GM23338 (cell line): ENCODE measurements around the gene XIRP2. TPM values are rescaled to one million over a fixed set of nuclear protein-coding genes. Genes with fewer than 3 reads are reported as not detected.

ENCODE experiments used
- ATAC-seq: fragments of 200-7000 bp; cut with Tn5 transposase; 3 replicates; pipeline ENCODE4 v1.9.1; 2020
- DNase-seq: peaks from one replicate; pipeline ENCODE4 v3.0.0-alpha.2; 2015; ENCODE audit warnings: low spot score
- H2AFZ ChIP-seq: fragments of 200-600 bp; sonication (generic); 2 replicates; pipeline ENCODE4 v1.8.0; 2016; ENCODE audit warnings: antibody characterized with exemption, mild to moderate bottlenecking, moderate library complexity
- H3F3A ChIP-seq: fragments of 200-600 bp; sonication (generic); replicated peaks from 2 replicates; pipeline ENCODE4 v1.8.0; 2017; ENCODE audit warnings: antibody characterized with exemption, mixed run types, low read depth
- H3K27ac ChIP-seq: fragments of 200-600 bp; sonication (generic); 2 replicates; pipeline ENCODE4 v1.6.1; 2016; ENCODE audit warnings: low read depth
- H3K27me3 ChIP-seq: fragments of 200-600 bp; sonication (generic); 2 replicates; pipeline ENCODE4 v1.8.0; 2016; ENCODE audit warnings: mild to moderate bottlenecking, mixed run types, moderate library complexity; ENCODE audit not compliant: insufficient read depth
- H3K36me3 ChIP-seq: fragments of 200-600 bp; sonication (generic); 2 replicates; pipeline ENCODE4 v1.8.0; 2016; ENCODE audit warnings: mild to moderate bottlenecking; ENCODE audit not compliant: insufficient read depth
- H3K4me1 ChIP-seq: fragments of 200-600 bp; sonication (generic); 2 replicates; pipeline ENCODE4 v1.8.0; 2016; ENCODE audit warnings: mild to moderate bottlenecking, moderate library complexity; ENCODE audit not compliant: insufficient read depth
- H3K4me2 ChIP-seq: fragments of 200-600 bp; sonication (generic); 2 replicates; pipeline ENCODE4 v1.7.1; 2017; ENCODE audit warnings: mixed run types
- H3K4me3 ChIP-seq: fragments of 200-600 bp; sonication (generic); 2 replicates; pipeline ENCODE4 v1.6.1; 2016; ENCODE audit warnings: mixed run types
- H3K79me2 ChIP-seq: fragments of 200-600 bp; sonication (generic); replicated peaks from 2 replicates; pipeline ENCODE4 v1.8.0; 2017; ENCODE audit warnings: mild to moderate bottlenecking; ENCODE audit not compliant: insufficient read depth
- H3K9me2 ChIP-seq: fragments of 200-600 bp; sonication (generic); 2 replicates; pipeline ENCODE4 v1.8.0; 2017; ENCODE audit not compliant: insufficient read depth
- H4K20me1 ChIP-seq: fragments of 200-600 bp; sonication (generic); replicated peaks from 2 replicates; pipeline ENCODE4 v1.8.0; 2017; ENCODE audit warnings: mild to moderate bottlenecking; ENCODE audit not compliant: insufficient read depth
- H3K27ac Mint-ChIP-seq: 2 replicates; pipeline ENCODE4 v1.8.0; 2020; ENCODE audit warnings: inconsistent platforms, mild to moderate bottlenecking, moderate library complexity, mixed read lengths
- H3K27me3 Mint-ChIP-seq: 3 replicates; pipeline ENCODE4 v1.8.0; 2022; ENCODE audit warnings: low read depth, mild to moderate bottlenecking, moderate library complexity, mixed read lengths, inconsistent platforms; ENCODE audit not compliant: insufficient read depth, poor library complexity
- H3K36me3 Mint-ChIP-seq: 3 replicates; pipeline ENCODE4 v1.8.0; 2021; ENCODE audit warnings: low read depth, mild to moderate bottlenecking, inconsistent platforms, moderate library complexity, mixed read lengths
- H3K4me1 Mint-ChIP-seq: 3 replicates; pipeline ENCODE4 v1.8.0; 2020; ENCODE audit warnings: mild to moderate bottlenecking, inconsistent platforms, mixed read lengths
- H3K4me3 Mint-ChIP-seq: 3 replicates; pipeline ENCODE4 v1.8.0; 2021; ENCODE audit warnings: moderate library complexity, mild to moderate bottlenecking, inconsistent platforms, mixed read lengths
- H3K9me3 Mint-ChIP-seq: 3 replicates; pipeline ENCODE4 v1.8.0; 2020; ENCODE audit warnings: moderate library complexity, mild to moderate bottlenecking, inconsistent platforms, mixed read lengths
- CREB1 ChIP-seq: fragments of 250-450 bp; sonication (Bioruptor Pico); IDR thresholded peaks from 2 replicates; pipeline ENCODE4 v1.5.0; 2020; ENCODE audit warnings: low read depth, mild to moderate bottlenecking, moderate library complexity
- NANOG ChIP-seq: IDR thresholded peaks from 2 replicates; pipeline ENCODE4 v1.6.1; 2016; ENCODE audit warnings: antibody characterized with exemption, borderline replicate concordance
- POLR2AphosphoS5 ChIP-seq: IDR thresholded peaks from 2 replicates; pipeline ENCODE4 v1.6.1; 2016; ENCODE audit warnings: antibody characterized with exemption, low read depth
- ZNF462 ChIP-seq: fragments of 250-450 bp; sonication (Bioruptor Pico); IDR thresholded peaks from 2 replicates; pipeline ENCODE4 v1.5.0; 2020; ENCODE audit warnings: mild to moderate bottlenecking, moderate library complexity
- polyA plus RNA-seq: library from polyadenylated mRNA; unstranded; fragments of >200 nt; fragmentation: Nextera tagmentation; extraction: Ambion mirVana; gene quantifications from 2 replicates; pipeline ENCODE4 v1.2.1, GENCODE V29; 2016
- total RNA-seq: library from RNA; depleted of rRNA; stranded (reverse); fragments of >200 nt; shearing (Covaris generic); gene quantifications from 2 replicates; pipeline ENCODE4 v1.2.3, GENCODE V29; 2014
- TF ChIP-seq, protein P1 (sequence below), 2 experiments: fragments of 200-600 bp in 1 of 2; sonication (generic) in 1 of 2; conservative IDR thresholded peaks; 2 replicates each; pipeline versions ENCODE4 v1.5.1 to v1.6.1; 2016 to 2017; ENCODE audit warnings: antibody characterized with exemption in 2 of 2, low read depth in 2 of 2, mild to moderate bottlenecking in 2 of 2, moderate library complexity in 1 of 2
- TF ChIP-seq, protein P2 (sequence below): IDR thresholded peaks from 2 replicates; pipeline ENCODE4 v1.6.1; 2016; ENCODE audit warnings: antibody characterized with exemption

Gene XIRP2
- total and polyA plus RNA-seq, 2 experiments from 2014 or later, result 0.17 to 0.31 TPM

GRCh38 chr2:167015806-167016205 lies 127.5 kb downstream of the XIRP2 start:
- H3K79me2 ChIP-seq, result no peaks in the 10 kb centered on the region
- H3K4me1 Mint-ChIP-seq, result no peaks in the 10 kb centered on the region

GRCh38 chr2:167017021-167017420 lies 128.7 kb downstream of the XIRP2 start:
- H3K9me3 Mint-ChIP-seq, result no peaks in the 10 kb centered on the region
- ATAC-seq, result no peak
- no peaks in the 10 kb centered on the region for H3K4me1 Mint-ChIP-seq
- Histone ChIP-seq H3K27me3 (no peaks in the 10 kb centered on the region), H3K4me1 (no peaks in the 10 kb centered on the region), H3K9me2 (no peaks in the 10 kb centered on the region), H2AFZ (no peak overlapping the region), H3K4me3 (no peak overlapping the region), H3K36me3 (no peaks in the 10 kb centered on the region), H3F3A (no peaks in the 10 kb centered on the region), H3K4me2 (no peak overlapping the region), H3K27ac (no peak overlapping the region), H4K20me1 (no peaks in the 10 kb centered on the region), H3K79me2 (no peaks in the 10 kb centered on the region)
- no peaks in the 10 kb centered on the region for H3K27me3 Mint-ChIP-seq
- no peaks in the 10 kb centered on the region for H3K36me3 Mint-ChIP-seq
- H3K27ac Mint-ChIP-seq, result no peak overlapping the region
- DNase-seq, result no peak
- TF ChIP-seq ZNF462 (CRISPR knock-in tag) (no peak), NANOG (no peak), POLR2AphosphoS5 (no peak), CREB1 (no peak)
- TF ChIP-seq, protein P1, sequence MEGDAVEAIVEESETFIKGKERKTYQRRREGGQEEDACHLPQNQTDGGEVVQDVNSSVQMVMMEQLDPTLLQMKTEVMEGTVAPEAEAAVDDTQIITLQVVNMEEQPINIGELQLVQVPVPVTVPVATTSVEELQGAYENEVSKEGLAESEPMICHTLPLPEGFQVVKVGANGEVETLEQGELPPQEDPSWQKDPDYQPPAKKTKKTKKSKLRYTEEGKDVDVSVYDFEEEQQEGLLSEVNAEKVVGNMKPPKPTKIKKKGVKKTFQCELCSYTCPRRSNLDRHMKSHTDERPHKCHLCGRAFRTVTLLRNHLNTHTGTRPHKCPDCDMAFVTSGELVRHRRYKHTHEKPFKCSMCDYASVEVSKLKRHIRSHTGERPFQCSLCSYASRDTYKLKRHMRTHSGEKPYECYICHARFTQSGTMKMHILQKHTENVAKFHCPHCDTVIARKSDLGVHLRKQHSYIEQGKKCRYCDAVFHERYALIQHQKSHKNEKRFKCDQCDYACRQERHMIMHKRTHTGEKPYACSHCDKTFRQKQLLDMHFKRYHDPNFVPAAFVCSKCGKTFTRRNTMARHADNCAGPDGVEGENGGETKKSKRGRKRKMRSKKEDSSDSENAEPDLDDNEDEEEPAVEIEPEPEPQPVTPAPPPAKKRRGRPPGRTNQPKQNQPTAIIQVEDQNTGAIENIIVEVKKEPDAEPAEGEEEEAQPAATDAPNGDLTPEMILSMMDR (conservative IDR thresholded peaks at IDR 0.05; ENCODE audit: low read depth in 2 of 2), result no peak
- TF ChIP-seq, protein P2, sequence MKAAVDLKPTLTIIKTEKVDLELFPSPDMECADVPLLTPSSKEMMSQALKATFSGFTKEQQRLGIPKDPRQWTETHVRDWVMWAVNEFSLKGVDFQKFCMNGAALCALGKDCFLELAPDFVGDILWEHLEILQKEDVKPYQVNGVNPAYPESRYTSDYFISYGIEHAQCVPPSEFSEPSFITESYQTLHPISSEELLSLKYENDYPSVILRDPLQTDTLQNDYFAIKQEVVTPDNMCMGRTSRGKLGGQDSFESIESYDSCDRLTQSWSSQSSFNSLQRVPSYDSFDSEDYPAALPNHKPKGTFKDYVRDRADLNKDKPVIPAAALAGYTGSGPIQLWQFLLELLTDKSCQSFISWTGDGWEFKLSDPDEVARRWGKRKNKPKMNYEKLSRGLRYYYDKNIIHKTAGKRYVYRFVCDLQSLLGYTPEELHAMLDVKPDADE, result no peak
- no peak overlapping the region for H3K4me3 Mint-ChIP-seq

More at GRCh38 chr2:167015806-167016205, 127.5 kb downstream of the XIRP2 start:
- no peaks in the 10 kb centered on the region for H3K9me3 Mint-ChIP-seq
- no peak overlapping the region for H3K4me2 ChIP-seq
- no peak overlapping the region for H2AFZ ChIP-seq
- no peak for DNase-seq
- H3F3A ChIP-seq, result no peaks in the 10 kb centered on the region
- no peaks in the 10 kb centered on the region for H3K9me2 ChIP-seq
- no peak overlapping the region for H3K27ac ChIP-seq
- no peaks in the 10 kb centered on the region for H3K27me3 Mint-ChIP-seq
- no peak overlapping the region for H3K4me3 ChIP-seq
- H3K4me1 ChIP-seq, result no peaks in the 10 kb centered on the region
- H3K4me3 Mint-ChIP-seq, result no peak overlapping the region
- H3K27me3 ChIP-seq, result no peaks in the 10 kb centered on the region
- H4K20me1 ChIP-seq, result no peaks in the 10 kb centered on the region
- no peaks in the 10 kb centered on the region for H3K36me3 ChIP-seq
- H3K27ac Mint-ChIP-seq, result no peak overlapping the region
- ATAC-seq, result no peak
- TF ChIP-seq POLR2AphosphoS5, result no peak
- no peaks in the 10 kb centered on the region for H3K36me3 Mint-ChIP-seq
